Choroid plexus epithelial cell (primary cell): ENCODE data around the gene NTRK1.

ENCODE experiments used
- DNase-seq: peaks from one replicate; pipeline ENCODE4 v3.0.0-alpha.2; 2010; ENCODE audit warnings: low read depth
- H3K4me3 ChIP-seq: 2 replicates; pipeline ENCODE4 v1.5.1; 2011; ENCODE audit warnings: low read depth, mild to moderate bottlenecking, control low read depth, low read length, moderate library complexity
- CTCF ChIP-seq: conservative IDR thresholded peaks from 2 replicates; pipeline ENCODE4 v1.5.1; 2011; ENCODE audit warnings: low read depth, mild to moderate bottlenecking, control low read depth, inconsistent platforms, low read length, moderate library complexity

NTRK1 gene

GRCh38 chr1:156860628-156861423 lies at the start of gene NTRK1:
NTRK1 (plus strand) TSS chr1:156860865; CDS start chr1:156860935, 70 bp downstream.
- TF ChIP-seq CTCF: no peak
- H3K4me3 ChIP-seq: peak within 1 kb of the TSS; percentile 43
- no peak for DNase-seq

- DNase-seq: no peak
- no peak for TF ChIP-seq CTCF
Observed at GRCh38 chr1:156811168-156811567, 49.5 kb upstream of the NTRK1 start.

GRCh38 chr1:156812293-156812990 lies 48.2 kb upstream of the NTRK1 start:
- no peak overlapping the region for H3K4me3 ChIP-seq
- DNase-seq: no peak
- no peak for TF ChIP-seq CTCF

More at GRCh38 chr1:156811168-156811567, 49.5 kb upstream of the NTRK1 start:
- H3K4me3 ChIP-seq: no peak overlapping the region

- DNase-seq: no peak
- no peak for TF ChIP-seq CTCF
- peak overlapping the region; percentile 55 for H3K4me3 ChIP-seq
Observed at GRCh38 chr1:156813298-156813697, 47.4 kb upstream of the NTRK1 start.

GRCh38 chr1:156813750-156814570 lies 46.7 kb upstream of the NTRK1 start:
- TF ChIP-seq CTCF: peak; percentile 67
- peak overlapping the region; percentile 55 for H3K4me3 ChIP-seq
- peak; percentile 68 for DNase-seq

- no peak overlapping the region for H3K4me3 ChIP-seq
- TF ChIP-seq CTCF: no peak
- no peak for DNase-seq
Observed at GRCh38 chr1:156814571-156815260, 45.9 kb upstream of the NTRK1 start.
